ENCODE data around the gene SMARCC1. TPM values are rescaled to one million over a fixed set of nuclear protein-coding genes. Genes with fewer than 3 reads are reported as not detected.

The SMARCC1 gene
- total and polyA plus RNA-seq, 3 donors from 2014 or later: 48.1 to 80.1 (median 64.4) TPM

DNA sequence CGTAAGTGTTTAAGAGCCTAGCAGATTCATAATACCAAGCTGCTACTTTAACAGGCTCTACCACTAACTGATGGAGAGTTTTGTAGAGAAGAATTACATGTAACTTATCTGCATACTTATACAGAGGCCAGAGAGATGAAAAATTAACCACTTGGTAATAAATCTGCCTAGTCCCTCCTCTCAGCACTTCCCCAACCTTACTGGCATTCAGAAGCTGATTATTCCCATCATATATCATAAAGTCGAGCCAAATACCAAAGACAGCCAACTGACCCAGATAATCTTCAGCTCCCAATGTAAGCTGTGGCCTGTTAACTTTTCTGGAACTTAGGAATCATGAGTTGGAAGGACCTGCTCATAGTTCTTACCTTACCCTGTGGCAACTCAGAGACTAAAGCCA lies 177.5 kb downstream of the SMARCC1 start:
- 70 to 72% methylated on average over 2 of the region's 2 CpGs for WGBS, 2 donors
- H3K4me3 ChIP-seq: no peak overlapping the region
- H3K27me3 ChIP-seq: no peaks in the 10 kb centered on the region
- TF ChIP-seq POLR2A (IDR thresholded peaks at IDR 0.05): no peak
- TF ChIP-seq, protein P1, sequence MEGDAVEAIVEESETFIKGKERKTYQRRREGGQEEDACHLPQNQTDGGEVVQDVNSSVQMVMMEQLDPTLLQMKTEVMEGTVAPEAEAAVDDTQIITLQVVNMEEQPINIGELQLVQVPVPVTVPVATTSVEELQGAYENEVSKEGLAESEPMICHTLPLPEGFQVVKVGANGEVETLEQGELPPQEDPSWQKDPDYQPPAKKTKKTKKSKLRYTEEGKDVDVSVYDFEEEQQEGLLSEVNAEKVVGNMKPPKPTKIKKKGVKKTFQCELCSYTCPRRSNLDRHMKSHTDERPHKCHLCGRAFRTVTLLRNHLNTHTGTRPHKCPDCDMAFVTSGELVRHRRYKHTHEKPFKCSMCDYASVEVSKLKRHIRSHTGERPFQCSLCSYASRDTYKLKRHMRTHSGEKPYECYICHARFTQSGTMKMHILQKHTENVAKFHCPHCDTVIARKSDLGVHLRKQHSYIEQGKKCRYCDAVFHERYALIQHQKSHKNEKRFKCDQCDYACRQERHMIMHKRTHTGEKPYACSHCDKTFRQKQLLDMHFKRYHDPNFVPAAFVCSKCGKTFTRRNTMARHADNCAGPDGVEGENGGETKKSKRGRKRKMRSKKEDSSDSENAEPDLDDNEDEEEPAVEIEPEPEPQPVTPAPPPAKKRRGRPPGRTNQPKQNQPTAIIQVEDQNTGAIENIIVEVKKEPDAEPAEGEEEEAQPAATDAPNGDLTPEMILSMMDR (IDR thresholded peaks at IDR 0.05): no peak
- no peak for DNase-seq
- no peaks in the 10 kb centered on the region for H3K36me3 ChIP-seq (ENCODE audit: low read depth, missing control alignments)
- no peak overlapping the region for H3K27ac ChIP-seq
- intact Hi-C loops (cut with DNase I; ENCODE audit: low total_unique reads): no loop called here
- H3K4me1 ChIP-seq: no peaks in the 10 kb centered on the region
- no peaks in the 10 kb centered on the region for H3K9me3 ChIP-seq

DNA sequence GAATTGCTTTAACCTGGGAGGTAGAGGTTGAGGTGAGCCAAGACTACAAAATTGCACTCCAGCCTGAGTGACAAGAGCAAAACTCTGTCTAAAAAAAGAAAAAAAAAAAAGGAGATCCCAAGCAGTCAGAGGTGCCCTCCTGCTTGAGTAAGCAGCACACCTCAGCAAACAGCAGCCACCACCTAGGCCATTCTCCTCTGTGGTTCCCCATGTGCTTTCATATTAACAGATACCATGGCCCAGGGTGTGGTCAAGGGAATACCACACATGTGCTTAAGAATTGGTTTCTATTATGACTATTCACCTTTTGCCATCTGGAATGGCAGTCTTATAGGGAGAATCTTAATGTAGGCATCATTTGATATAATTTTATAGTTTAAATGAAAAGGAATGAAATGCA lies 178.4 kb downstream of the SMARCC1 start:
- Histone ChIP-seq H3K4me3 (no peak overlapping the region), H3K27me3 (no peaks in the 10 kb centered on the region), H3K4me1 (no peaks in the 10 kb centered on the region), H3K36me3 (ENCODE audit: low read depth, missing control alignments) (no peaks in the 10 kb centered on the region), H3K9me3 (no peaks in the 10 kb centered on the region), H3K27ac (no peak overlapping the region)
- TF ChIP-seq, protein P1 (IDR thresholded peaks at IDR 0.05): no peak
- no peak for TF ChIP-seq POLR2A (IDR thresholded peaks at IDR 0.05)
- no peak for DNase-seq
- intact Hi-C loops (cut with DNase I; ENCODE audit: low total_unique reads): no loop called here

DNA sequence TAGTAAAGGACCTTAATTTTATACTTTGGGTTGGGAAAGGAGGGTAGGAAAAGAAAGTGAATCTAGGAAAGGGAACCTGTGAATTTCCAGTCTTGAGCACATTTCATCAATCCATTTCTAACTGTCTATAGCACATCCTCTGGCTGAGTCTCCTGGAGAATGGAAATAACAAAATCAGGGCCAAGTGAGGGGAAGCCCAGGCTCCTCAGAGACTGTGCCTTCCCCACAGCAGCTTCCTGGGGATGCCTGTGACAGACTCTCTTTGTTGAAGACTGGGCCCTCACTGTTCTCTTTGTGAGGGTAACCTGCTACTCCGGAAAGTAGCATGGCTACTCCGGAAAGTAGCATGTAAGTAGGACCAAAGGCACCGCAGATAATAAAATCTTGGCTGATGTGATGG lies 180.4 kb downstream of the SMARCC1 start:
- 79 to 94% methylated on average over 3 of the region's 3 CpGs for WGBS, 2 donors
- Histone ChIP-seq H3K4me1 (no peaks in the 10 kb centered on the region), H3K27ac (no peak overlapping the region), H3K9me3 (no peaks in the 10 kb centered on the region), H3K36me3 (ENCODE audit: low read depth, missing control alignments) (no peaks in the 10 kb centered on the region), H3K27me3 (no peaks in the 10 kb centered on the region), H3K4me3 (no peak overlapping the region)
- intact Hi-C loops (cut with DNase I; ENCODE audit: low total_unique reads): no loop called here
- TF ChIP-seq, protein P1 (IDR thresholded peaks at IDR 0.05): no peak
- no peak for TF ChIP-seq POLR2A (IDR thresholded peaks at IDR 0.05)
- DNase-seq: no peak

DNA sequence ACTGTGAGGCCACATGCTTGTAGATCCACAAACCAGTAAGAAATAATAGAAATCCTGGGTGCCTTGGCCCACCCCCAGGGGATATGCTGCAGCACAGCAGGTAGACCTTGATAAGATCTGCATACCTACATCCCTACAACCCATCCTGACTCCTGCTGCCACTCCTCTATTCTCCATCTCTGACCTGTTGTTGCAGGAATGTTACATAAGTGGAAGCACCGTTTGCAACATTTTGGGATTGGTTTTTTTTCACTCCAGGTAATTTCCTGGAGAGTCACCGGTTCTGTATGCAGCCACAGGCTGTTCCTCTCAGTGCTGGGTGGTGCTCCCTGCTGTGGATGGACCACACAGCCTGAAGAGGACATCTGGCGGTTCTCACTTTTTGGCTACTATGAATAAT lies 186.9 kb downstream of the SMARCC1 start:
- no peaks in the 10 kb centered on the region for H3K36me3 ChIP-seq (ENCODE audit: low read depth, missing control alignments)
- H3K4me3 ChIP-seq: no peak overlapping the region
- H3K4me1 ChIP-seq: no peaks in the 10 kb centered on the region
- TF ChIP-seq POLR2A (IDR thresholded peaks at IDR 0.05): no peak
- TF ChIP-seq, protein P1 (IDR thresholded peaks at IDR 0.05): no peak
- H3K27ac ChIP-seq: no peak overlapping the region
- WGBS, 2 donors: 86 to 87% methylated on average over 3 of the region's 3 CpGs
- intact Hi-C loops (cut with DNase I; ENCODE audit: low total_unique reads): no loop called here
- no peaks in the 10 kb centered on the region for H3K27me3 ChIP-seq
- H3K9me3 ChIP-seq: no peaks in the 10 kb centered on the region
- no peak for DNase-seq

DNA sequence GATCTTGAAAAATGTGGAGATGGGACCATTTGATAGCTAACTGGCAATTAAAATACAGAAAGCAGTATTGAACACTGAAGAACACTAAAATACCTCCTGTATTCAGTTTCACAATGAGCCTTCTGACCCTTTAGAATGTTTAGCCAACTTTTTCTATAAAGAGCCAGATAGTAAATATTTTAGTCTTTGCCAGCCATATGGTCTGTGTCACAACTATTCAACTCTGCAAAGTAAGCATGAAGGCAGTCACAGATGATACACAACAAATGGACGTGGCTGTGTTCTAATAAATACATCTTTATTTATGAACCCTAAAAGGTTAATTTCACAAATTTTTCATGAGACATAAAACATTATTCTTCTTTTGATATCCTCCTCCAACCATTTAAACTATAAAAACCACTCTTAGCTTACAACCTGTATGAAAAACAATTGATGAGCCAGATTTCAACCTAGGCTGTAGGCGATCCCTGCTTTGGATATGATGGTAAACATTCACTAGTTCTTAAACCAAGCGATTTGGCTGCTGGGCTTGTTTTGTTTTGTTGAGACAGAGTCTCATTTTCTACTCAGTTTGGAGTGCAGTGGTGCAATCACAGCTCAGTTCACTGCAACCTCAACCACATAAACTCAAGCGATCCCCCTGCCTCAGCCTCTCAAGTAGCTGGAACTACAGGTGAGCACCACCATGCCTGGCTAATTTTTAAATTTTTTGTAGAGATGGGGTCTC lies 189.5 kb downstream of the SMARCC1 start:
- intact Hi-C loops (cut with DNase I; ENCODE audit: low total_unique reads): no loop called here
- DNase-seq: no peak
- Histone ChIP-seq H3K27ac (no peak overlapping the region), H3K9me3 (no peaks in the 10 kb centered on the region), H3K36me3 (ENCODE audit: low read depth, missing control alignments) (no peaks in the 10 kb centered on the region), H3K4me1 (no peaks in the 10 kb centered on the region), H3K27me3 (no peaks in the 10 kb centered on the region), H3K4me3 (no peak overlapping the region)
- WGBS, 2 donors: 87 to 90% methylated on average over 4 of the region's 4 CpGs
- TF ChIP-seq, protein P1 (IDR thresholded peaks at IDR 0.05): no peak
- TF ChIP-seq POLR2A (IDR thresholded peaks at IDR 0.05): no peak

All from testis (tissue), 3 donors.